Germinal center (tissue), 1 donor: ENCODE data around the gene TBCE.
"Not testable (repeated sequence)": the region's sequence is repeated elsewhere in the genome, so short reads cannot be mapped to it uniquely, and the experiment has no call there.

ENCODE experiments used
- DNase-seq: peaks from one replicate; pipeline ENCODE4 v3.0.0; 2012; ENCODE audit warnings: mixed read lengths, low spot score

The TBCE gene

DNA sequence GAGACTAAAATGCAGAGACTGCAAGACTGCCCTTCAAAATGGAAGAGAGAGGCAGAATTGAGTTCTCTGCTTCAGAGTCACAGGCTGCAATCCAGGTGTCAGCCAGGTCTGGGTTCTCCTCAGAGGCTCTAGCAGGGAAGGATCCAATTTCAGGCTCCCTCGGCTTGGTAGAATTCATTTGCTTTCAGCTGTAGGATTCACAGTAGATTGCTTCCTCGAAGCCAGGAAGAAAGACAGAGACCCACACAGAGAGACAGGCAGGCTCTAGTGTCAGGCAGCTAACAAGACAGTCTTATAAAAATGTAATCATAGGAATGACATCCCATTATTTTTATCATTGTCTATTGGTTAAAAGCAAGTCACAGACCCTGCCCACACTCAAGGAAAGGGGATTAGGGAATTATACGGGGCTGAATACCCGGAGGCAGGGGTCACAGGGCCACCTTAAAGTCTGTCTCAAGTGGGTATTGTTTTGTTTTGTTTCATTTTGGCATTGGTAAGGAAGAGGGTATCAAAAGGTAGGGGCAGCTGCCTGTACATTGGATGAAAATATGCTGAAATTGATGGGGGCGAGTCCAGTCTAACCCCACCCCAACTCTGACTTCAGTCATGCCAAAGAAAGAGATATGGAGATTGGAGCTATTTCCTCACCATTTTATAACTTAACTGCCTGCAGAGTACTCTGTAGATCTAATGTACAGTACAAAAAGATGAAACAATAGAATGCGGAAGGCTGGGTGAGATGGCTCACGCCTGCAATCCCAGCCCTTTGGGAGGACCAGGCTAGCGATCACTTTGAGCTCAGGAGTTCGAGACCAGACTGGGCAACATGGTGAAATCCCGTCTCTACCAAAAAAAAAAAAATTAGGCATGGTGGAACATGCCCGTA lies 9.5 kb upstream of the TBCE start:
- no peak for DNase-seq

DNA sequence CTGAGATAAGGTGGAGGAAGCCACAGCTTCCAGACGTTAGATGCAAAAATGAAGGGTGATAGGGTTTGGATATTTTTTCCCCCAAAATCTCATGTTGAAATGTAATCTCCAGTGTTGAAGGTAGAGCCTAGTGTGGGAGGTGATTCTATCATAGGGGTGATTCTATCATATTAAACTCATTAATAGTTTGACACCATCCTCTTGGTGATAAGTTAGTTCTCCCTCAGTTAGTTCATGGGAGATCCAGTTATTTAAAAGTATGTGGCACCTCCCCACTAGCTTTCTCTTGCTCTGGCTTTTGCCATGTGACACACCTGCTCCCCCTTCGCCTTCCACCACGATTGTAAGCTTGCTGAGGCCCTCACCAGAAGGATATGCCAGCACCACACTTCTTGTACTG lies 8.3 kb upstream of the TBCE start:
- DNase-seq: no peak

DNA sequence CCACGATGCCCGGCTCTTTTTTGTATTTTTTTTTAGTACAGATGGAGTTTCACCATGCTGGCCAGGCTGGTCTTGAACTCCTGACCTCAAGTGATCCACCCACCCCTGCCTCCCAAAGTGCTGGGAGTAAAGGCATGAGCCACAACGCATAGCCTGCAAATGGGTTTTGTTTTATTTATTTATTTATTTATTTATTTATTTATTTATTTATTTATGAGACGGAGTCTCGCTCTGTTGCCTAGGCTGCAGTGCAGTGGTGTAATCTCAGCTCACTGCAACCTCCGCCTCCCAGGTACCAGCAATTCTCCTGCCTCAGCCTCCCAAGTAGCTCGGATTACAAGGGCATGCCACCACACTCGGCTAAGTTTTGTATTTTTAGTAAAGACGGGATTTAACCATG lies 3.0 kb upstream of the TBCE start:
- DNase-seq: not testable (repeated sequence)

DNA sequence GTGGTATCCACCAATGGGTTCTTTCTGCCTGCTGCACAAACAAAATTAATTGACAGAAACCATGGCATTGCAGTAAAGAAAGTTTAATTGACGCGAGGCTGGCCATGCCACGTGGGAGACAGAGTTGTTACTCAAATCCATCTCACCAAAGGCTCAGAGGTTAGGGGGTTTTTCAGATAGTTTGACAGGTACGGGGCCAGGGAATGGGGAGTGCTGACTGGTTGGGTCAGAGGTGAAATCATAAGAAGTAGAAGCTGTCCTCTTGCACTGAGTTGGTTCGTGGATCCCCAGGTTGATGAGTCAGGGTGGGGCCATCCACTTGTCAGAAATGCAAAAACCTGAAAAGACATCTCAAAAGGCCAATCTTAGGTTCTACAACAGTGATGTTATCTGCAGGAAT lies 941 bp upstream of the TBCE start:
- no peak for DNase-seq

DNA sequence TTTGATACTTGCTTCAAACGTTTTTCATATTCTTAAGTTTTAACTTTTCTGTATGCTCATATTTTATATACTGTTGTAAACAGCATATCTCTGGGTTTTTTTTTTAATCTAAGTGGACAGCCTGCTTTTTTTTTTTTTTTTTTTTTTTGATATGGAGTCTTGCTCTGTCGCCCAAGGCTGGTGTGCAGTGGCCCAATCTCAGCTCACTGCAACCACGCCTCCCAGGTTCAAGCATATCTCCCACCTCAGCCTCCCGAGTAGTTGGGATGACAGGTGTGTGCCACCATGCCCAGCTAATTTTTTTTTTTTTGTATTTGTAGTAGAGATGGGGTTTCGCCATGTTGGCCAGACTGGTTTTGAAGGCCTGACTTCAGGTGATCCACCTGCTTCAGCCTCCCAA lies 1.2 kb downstream of the TBCE start:
- DNase-seq: no peak

DNA sequence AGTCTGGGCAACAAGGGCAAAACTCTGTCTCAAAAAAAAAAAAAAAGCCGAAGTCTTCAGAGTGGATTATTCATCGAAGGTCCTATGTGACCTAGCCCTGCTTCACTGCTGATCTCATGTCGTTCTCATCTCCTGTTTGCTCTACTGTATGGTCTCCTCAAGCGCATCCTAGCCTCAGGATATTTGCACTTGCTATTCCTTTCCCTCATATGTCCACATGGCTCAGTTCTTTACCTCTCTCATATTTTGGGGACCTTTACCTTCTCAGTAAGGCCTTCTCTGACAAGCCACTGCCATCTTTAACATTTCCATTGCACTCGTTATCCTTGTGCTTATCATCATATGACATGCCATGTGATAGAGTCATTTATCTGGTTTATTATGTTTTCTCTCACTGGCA lies 2.6 kb downstream of the TBCE start:
- no peak for DNase-seq

DNA sequence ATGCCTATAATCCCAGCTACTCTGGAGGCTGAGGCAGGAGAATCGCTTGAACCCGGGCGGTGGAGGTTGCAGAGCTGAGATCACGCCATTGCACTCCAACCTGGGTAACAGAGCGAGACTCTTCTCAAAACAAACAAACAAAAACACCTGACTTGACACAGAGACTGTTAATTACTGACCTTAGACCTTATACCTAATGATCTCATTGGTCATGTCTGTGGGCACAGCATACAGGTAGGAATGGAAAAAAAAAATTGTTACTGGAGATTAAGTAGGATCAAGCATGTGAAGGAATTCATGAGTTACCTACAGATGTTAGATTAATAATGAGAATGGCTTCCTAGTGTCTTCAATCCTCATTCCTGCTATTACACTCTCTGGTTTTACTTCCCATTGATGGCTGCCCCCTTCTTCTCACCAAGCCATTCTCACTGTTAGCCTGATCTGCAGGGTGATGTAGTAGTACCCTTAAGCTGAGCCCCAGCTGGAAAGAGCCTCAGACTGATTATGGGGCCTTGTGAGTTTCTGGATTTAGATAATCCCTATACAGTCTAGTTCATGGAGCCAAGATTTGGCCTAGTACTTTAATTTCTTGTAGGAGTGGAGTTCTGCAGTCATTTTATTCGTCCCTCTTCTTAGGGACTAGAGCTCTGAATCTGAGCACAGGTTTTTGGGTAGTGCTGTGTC lies 8.8 kb downstream of the TBCE start:
- DNase-seq: no peak

DNA sequence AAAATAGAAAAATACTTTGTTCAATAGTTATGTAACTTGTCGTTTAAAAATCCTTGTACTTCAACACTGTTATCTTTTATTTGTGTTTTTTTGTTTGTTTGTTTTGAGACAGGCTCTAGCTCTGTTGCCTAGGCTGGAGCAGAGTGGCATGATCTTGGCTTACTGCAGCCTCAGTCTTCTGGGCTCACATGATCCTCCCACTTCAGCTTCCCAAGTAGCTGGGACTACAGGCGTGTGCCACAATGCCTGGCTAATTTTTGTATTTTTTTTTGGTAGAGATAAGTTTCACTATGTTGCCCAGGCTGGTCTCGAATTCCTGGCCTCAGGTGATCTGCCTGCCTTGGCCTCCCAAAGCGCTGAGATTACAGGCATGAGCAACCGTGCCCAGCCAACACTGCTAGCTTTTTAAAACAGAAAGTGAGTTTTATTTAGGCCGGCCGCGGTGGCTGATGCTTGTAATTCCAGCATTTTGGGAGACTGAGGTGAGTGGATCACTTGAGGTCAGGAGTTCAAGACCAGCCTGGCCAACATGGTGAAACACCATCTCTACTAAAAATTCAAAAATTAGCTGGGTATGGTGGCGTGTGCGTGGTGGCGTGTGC lies 11.0 kb downstream of the TBCE start:
- not testable (repeated sequence) for DNase-seq

DNA sequence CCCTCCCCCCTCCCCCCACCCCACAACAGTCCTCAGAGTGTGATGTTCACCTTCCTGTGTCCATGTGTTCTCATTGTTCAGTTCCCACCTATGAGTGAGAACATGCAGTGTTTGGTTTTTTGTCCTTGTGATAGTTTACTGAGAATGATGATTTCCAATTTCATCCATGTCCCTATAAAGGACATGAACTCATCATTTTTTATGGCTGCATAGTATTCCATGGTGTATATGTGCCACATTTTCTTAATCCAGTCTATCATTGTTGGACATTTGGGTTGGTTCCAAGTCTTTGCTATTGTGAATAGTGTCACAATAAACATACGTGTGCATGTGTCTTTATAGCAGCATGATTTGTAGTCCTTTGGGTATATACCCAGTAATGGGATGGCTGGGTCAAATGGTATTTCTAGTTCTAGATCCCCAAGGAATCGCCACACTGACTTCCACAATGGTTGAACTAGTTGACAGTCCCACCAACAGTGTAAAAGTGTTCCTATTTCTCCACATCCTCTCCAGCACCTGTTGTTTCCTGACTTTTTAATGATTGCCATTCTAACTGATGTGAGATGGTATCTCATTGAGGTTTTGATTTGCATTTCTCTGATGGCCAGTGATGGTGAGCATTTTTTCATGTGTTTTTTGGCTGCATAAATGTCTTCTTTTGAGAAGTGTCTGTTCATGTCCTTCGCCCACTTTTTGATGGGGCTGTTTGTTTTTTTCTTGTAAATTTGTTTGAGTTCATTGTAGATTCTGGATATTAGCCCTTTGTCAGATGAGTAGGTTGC lies 14.9 kb downstream of the TBCE start:
- not testable (repeated sequence) for DNase-seq

DNA sequence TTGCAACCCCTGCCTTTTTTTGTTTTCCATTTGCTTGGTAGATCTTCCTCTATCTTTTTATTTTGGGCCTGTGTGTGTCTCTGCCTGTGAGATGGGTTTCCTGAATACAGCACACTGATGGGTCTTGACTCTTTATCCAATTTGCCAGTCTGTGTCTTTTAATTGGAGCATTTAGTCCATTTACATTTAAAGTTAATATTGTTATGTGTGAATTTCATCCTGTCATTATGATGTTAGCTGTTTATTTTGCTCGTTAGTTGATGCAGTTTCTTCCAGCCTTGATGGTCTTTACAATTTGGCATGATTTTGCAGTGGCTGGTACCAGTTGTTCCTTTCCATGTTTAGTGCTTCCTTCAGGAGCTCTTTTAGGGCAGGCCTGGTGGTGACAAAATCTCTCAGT lies 18.4 kb downstream of the TBCE start:
- not testable (repeated sequence) for DNase-seq

DNA sequence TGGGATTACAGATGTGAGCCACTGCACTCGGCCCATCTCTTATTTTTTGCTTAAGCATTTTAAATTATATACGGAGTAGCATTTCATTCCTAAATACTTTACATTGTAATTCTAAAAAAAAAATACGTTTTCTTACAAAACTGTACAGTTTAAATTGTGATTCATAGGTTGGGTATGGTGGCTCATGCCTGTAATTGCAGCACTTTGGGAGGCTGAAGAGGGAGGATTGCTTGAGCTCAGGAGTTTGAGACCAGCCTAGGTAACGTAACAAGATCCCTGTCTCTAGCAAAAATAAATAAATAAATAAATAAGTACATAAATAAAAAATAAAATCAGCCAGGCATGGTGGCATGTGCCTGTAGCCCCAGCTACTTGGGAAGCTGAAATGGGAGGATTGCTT lies 24.6 kb downstream of the TBCE start:
- DNase-seq: no peak

DNA sequence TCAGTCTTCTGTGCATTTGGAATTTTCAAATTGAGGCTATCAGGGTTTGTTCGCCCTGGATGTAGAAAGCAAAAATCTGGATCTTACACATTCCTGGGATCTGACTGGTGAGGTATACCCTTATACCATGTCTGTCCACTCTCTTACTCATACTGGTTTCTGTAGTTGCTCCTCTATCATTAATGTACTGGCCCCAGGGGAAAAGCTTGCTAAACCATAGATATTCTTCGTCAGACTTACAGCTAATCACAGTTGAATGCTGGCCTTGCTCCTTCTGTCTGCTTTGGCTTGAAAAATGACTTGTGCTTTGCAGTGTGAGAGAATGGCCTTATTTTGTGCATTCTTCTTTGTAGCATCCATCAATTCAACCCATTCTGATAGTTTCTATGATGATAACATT lies 30.5 kb downstream of the TBCE start:
- no peak for DNase-seq

DNA sequence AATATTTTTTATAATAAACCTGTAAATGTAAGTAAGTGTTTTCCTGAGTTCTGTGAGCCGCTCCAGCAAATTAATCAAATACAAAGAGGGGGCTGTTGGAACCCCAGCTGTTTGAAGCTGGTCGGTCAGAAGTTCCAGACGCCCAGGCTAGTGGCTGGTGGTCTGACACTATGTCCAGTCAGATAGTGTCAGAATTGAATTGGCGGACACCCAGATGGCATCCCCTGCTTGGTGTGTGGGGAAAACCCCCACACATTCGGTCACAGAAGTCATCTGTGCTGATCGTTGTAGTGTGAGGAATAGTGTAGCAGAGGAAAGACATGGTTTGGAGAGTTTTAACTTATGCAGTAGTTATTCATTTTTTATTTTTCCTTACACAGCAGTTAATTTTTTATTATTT lies 32.4 kb downstream of the TBCE start:
- no peak for DNase-seq

DNA sequence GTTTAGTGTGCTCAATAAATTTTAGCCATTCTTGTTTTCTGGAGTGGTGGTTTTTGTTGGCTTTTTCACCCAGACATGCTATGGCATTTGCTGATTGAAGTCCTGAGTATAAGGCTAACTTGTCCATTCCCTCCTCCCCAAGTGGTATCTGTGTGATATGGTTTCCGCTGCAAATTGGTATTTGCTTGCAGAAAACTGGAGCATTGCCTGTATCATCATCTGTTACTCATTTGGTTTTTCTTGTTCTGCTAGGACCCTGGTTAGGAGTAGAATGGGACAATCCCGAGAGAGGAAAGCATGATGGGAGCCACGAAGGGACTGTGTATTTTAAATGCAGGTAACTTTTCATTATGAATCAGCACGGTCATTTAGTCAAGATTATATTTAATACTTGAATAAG lies 34.0 kb downstream of the TBCE start:
- DNase-seq: no peak

DNA sequence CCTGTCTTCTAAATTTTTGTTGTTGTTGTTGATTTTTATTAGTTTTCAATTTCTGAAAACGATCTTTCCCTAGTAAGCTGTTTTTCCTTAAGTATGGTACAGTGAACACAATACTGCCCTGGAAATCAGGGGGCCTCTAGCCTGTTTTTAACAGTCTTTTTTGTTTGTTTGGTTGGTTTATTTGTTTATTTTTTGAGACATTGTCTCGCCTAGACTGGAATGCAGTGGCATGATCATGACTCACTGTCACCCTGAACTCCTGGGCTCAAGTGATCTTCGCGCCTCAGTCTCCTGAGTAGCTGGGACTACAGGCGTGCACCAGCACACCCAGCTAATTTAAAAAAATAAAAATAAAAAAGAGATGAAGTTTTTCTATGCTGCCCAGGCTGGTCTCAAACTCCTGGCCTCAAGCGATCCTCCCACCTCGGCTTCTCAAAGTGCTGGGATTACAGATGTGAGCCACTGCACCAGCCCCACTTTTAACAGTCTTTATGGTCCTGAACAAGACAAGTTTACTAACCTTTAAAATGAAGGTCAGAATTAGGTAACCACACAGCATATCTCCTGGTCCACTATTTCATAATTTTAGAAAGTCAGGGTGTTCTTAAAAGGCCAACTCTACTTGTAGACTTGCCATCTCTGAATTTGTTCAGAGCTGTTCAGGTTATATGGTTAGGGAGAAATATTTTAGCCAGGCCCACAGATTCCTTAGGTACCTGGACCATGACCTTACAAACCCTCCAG lies 35.4 kb downstream of the TBCE start:
- no peak for DNase-seq

DNA sequence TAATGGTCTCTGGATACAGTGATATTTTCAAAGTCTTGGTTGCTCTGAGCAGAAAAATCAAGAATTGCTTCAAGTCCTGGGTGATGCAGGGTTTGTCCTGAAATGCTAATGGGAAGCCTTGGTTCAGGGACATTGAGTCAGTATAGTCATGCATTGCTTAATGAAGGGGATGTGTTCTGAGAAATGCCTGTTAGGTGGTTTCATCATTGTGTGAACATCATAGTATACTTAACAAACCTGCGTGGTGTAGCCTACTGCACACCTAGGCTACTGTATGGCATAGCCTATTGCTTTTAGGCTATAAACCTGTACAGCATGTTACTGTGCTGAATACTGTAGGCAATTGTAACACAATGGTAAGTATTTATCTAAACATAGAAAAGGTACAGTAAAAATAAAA lies 36.4 kb downstream of the TBCE start:
- no peak for DNase-seq

DNA sequence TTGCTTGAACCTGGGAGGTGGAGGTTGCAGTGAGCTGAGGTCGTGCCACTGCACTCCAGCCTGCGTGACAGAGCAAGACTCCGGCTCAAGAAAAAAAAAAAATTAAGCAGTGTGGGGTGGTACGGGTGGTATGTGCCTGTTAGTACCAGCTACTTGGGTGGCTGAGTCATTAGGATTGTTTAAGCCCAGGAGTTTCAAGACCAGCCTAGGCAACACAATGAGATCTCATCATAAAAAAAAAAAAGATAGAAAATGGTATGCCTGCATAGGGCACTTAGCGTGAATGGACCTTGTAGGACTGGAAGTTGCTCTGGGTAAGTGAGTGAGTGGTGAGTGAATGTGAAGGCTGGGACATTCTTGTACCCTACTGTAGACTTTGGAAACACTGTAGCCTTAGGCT lies 37.0 kb downstream of the TBCE start:
- DNase-seq: no peak

DNA sequence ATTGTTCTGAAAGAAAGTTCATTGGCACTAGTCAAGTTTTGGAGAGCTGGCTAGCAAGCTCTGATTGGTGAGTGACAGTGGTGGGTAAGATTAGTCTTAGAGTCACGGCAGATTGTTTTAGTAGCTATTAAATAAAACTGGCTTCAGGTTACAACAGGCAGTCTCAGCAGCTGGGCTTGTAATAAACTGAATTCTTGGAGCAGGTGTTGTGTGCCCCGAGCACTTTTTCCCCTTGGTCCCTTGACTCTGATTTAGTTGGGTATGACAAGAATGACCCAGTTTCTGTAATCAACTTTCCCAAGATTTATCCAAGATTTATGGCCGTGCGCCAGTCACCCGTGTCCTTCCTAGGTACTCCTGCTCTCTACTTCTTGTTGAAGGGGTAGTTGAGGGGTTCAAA lies 40.2 kb downstream of the TBCE start:
- DNase-seq: no peak

DNA sequence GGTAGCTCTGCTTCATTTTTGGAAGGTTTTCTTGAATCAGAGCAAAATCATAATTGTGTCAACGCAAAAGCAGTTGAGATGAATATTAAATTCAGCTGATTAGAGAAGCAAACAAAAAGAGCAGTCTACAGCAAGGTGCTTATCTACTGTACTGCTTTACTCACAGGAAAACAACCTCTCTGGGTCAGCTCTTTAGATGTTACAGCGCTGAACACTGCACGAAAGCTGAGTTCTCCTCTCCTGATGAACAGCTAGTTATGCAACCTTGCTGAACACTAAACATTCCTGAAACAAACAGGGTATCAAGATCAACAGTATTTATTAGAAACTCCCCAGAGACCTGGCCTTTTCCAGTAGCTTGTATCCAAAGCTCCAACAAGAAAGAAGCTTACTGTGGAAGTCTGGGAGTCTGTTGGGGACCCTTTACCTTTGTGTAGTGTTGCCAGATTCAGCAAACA lies 41.3 kb downstream of the TBCE start:
- no peak for DNase-seq

DNA sequence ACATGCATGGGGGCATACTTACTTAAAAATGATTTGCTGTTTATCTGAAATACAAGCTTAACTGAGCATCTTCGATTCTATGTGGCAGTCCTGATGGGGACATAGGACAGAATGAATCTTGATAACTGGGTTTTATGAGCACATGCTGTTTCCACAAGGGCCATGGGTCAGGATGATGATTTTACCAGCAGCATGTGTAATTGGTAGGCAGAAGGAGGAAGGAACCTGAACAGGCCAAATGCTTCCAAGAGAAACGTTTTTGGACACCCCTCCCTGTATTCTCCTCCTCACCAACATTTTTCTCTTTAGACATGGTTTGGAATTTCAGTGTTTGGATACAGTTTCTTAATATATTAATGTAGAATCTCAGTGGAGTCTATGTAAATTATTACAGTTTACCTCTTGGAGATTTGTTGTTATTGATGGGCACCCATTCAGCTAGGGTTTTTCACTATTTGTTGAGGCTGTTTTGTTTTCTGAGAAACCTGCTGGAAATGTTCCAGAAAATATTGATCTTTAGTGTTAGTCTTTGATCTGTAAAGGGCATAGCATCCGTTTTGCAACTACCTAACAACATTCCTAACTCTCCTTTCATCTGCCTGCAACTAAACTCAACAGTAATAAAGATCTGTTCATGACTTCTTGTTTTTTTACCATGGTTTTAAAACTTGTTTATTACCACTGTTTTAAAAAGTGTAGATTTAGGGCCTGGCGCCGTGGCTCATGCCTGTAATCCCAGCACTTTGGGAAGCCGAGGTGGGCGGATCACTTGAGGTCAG lies 42.0 kb downstream of the TBCE start:
- no peak for DNase-seq

DNA sequence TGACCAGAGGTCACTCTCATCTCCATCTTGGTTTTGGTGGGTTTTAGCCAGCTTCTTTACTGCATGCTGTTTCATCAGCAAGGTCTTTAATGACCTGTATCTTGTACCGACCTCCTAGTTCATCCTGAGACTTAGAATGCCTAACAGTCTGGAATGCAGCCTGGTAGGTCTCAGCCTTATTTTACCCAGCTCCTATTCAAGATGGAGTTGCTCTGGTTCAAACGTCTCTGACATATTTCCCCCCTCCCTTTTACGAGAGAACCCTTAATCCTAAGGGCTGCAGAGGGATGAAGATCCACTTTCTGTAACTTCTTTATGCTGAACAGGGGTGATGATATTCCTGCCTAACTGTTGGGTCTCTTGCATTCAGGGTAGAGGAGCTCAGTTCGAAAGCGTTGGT lies 43.2 kb downstream of the TBCE start:
- no peak for DNase-seq
